ENCODE results near the gene TRMT1. TPM values are rescaled to one million over a fixed set of nuclear protein-coding genes. Genes with fewer than 3 reads are reported as not detected.

Gene TRMT1
- total RNA-seq, 1 experiment from 2014 or later = 63.2 TPM

GRCh38 chr19:13056052-13056660 is 60.4 kb downstream of the TRMT1 start:
- Mint-ChIP-seq H3K4me3 (ENCODE audit: unreplicated experiment) (peak overlapping the region; percentile 46), H3K27ac (ENCODE audit: low read depth, unreplicated experiment) (peak overlapping the region; percentile 19), H3K27me3 (ENCODE audit: insufficient read depth, unreplicated experiment) (no peaks in the 10 kb centered on the region), H3K36me3 (ENCODE audit: insufficient read depth, unreplicated experiment) (no peaks in the 10 kb centered on the region), H3K4me1 (ENCODE audit: insufficient read depth, unreplicated experiment) (peaks cover 50% of the 10 kb centered on the region), H3K9me3 (ENCODE audit: unreplicated experiment) (no peaks in the 10 kb centered on the region)
- intact Hi-C loops (cut with micrococcal nuclease) = no loop called here
- ChIA-PET CTCF (interaction anchor here (0.5 to 13.3 kb wide), 8 partner anchors 16 to 92 kb away, joined by 3 to 334 read pairs (median 6); no protein-coding TSS in a partner anchor), POLR2A (interaction anchor here (0.6 to 1.1 kb wide), 7 partner anchors 12 to 1362 kb away, joined by 3 to 4 read pairs (median 4); no protein-coding TSS in a partner anchor)
- no peak for TF ChIP-seq CTCF (IDR thresholded peaks at IDR 0.05; ENCODE audit: unreplicated experiment)
- no TSS peak for BruUV-seq (replicated peaks)
- DNase-seq (ENCODE audit: unreplicated experiment) = peak; percentile 90

DNA sequence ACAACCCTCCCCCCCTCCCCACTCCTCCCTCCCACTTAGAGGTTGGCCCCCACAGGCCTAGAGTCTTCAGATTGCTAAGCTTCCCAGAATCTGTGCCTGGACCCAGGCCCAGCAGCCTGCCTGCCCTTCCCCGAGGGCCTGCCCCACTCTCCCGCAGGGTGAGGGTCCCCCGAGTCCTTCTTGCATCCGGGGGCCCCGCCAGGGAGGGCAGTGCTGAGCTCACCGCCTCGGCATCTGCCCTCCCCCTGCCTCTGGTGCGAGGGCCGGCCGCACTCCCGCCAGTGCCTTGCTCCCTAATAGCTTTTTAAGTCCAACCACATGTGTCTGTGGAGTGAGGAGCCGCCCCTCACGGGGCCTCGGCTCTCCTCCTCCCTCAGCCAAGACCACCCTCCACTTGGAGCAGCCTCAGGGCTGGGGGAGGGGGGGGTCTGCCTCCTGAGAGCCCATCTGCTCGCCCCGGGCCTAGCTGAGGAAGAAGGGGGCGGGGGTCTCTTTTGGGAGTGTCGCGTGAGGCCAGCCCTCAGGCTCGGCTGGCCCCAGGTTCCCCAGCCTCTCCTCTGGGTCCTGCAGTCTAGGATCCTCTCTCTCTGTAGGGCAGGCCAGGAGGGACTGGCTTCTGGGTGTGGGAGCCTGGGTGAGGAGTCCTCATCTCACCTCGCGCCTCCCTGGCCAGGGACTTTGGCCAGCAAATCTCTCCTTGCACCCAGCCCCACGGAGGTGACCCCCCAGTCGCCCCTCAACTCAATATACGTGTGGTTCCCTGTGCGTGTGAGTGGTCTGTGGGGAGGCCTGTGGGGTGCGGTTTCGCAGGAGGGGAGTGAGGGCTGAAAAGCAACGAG is 61.1 kb downstream of the TRMT1 start:
- intact Hi-C loops (cut with micrococcal nuclease) = no loop called here
- DNase-seq (ENCODE audit: unreplicated experiment) = peak; percentile 47
- H3K4me3 Mint-ChIP-seq (ENCODE audit: unreplicated experiment) = peak overlapping the region; percentile 46
- CTCF ChIA-PET = interaction anchor here (0.5 to 13.3 kb wide), 9 partner anchors 15 to 90 kb away, joined by 3 to 334 read pairs (median 6); no protein-coding TSS in a partner anchor
- H3K4me1 Mint-ChIP-seq (ENCODE audit: insufficient read depth, unreplicated experiment) = peaks cover 48% of the 10 kb centered on the region
- H3K27ac Mint-ChIP-seq (ENCODE audit: low read depth, unreplicated experiment) = peak overlapping the region; percentile 19
- H3K9me3 Mint-ChIP-seq (ENCODE audit: unreplicated experiment) = no peaks in the 10 kb centered on the region
- POLR2A ChIA-PET = interaction anchor here (0.6 to 1.8 kb wide), 10 partner anchors 11 to 833 kb away, joined by 3 to 9 read pairs (median 3); no protein-coding TSS in a partner anchor
- no TSS peak for BruUV-seq (replicated peaks)
- H3K36me3 Mint-ChIP-seq (ENCODE audit: insufficient read depth, unreplicated experiment) = no peaks in the 10 kb centered on the region
- no peaks in the 10 kb centered on the region for H3K27me3 Mint-ChIP-seq (ENCODE audit: insufficient read depth, unreplicated experiment)
- no peak for TF ChIP-seq CTCF (IDR thresholded peaks at IDR 0.05; ENCODE audit: unreplicated experiment)

Other genes with a start within 250 kb of the TRMT1 start
- 26.7 and 28.7 TPM in 2 replicates for gene DNASE2, start 235.3 kb downstream of the TRMT1 start, total RNA-seq (2022)
- gene KLF1, start 229.5 kb downstream of the TRMT1 start, total RNA-seq (2022) = not detected in 2 replicates
- 22.9 and 38.0 TPM in 2 replicates for gene GCDH, start 225.6 kb downstream of the TRMT1 start, total RNA-seq (2022)
- gene SYCE2, start 197.4 kb downstream of the TRMT1 start, total RNA-seq (2022) = 0.83 and 0.91 TPM in 2 replicates
- 78.6 and 107 TPM in 2 replicates for gene FARSA, start 183.0 kb downstream of the TRMT1 start, total RNA-seq (2022)
- gene CALR, start 178.1 kb downstream of the TRMT1 start, total RNA-seq (2022) = 792 and 1,042 TPM in 2 replicates
- 197 and 219 TPM in 2 replicates for gene RAD23A, start 170.9 kb downstream of the TRMT1 start, total RNA-seq (2022)
- gene GADD45GIP1, start 159.5 kb downstream of the TRMT1 start, total RNA-seq (2022) = 44.4 and 47.5 TPM in 2 replicates
- not detected in 2 replicates for gene DAND5, start 147.2 kb downstream of the TRMT1 start, total RNA-seq (2022)
- 26.9 and 27.2 TPM in 2 replicates for gene NFIX, start 121.3 kb downstream of the TRMT1 start, total RNA-seq (2022)
- not detected in 2 replicates for gene LYL1, start 13.9 kb downstream of the TRMT1 start, total RNA-seq (2022)
- 55.9 and 67.3 TPM in 2 replicates for gene NACC1, start 1.5 kb upstream of the TRMT1 start, total RNA-seq (2022)
- gene STX10, start 33.6 kb upstream of the TRMT1 start, total RNA-seq (2022) = 35.2 and 37.9 TPM in 2 replicates
- 63.0 and 92.3 TPM in 2 replicates for gene IER2, start 33.7 kb upstream of the TRMT1 start, total RNA-seq (2022)

All from MCF 10A (cell line).